GM10248 (cell line): ENCODE data around the gene DLG2.
"Not testable (repeated sequence)": the region's sequence is repeated elsewhere in the genome, so short reads cannot be mapped to it uniquely, and the experiment has no call there.

Source experiments
- CTCF ChIA-PET: fragments of 300-600 bp; sonication (Branson Sonifier 250); formaldehyde crosslinking; extraction: SDS; loops from one replicate; lab custom pipeline; 2021; ENCODE audit warnings: antibody characterized with exemption; lab: Yijun Ruan, JAX
- POLR2A ChIA-PET: fragments of 350-650 bp; sonication (Branson Sonifier 250); formaldehyde crosslinking; extraction: SDS; loops from one replicate; lab custom pipeline; 2020; ENCODE audit warnings: antibody characterized with exemption; lab: Yijun Ruan, JAX
- DNase-seq: peaks from one replicate; pipeline ENCODE4 v3.0.0; 2012; ENCODE audit errors: extremely low spot score
- CTCF ChIP-seq: IDR thresholded peaks from 2 replicates; pipeline ENCODE4 v1.5.1; 2012; ENCODE audit warnings: mild to moderate bottlenecking, low read depth; ENCODE audit errors: extremely low read depth, missing control alignments, control extremely low read depth

The DLG2 gene

DNA sequence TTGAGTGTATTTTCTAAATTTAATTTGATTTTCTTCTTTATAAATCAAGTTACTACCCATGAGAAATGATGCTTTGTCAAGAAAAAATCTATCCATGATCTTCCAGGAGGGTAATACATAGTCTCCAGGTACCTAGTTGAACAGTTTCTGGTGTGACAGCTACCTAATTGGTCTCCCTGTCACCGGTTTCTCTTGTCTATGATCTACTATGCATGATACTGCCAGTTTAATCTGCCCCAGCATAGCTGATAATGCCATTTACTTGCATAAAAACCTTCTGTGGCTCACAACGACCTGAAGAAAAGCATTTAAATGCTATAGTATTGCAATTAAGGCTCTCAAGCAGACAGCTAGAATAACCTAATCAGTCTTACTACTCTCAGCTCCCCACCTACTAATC, 349.5 kb downstream of the DLG2 start:
- ChIA-PET POLR2A (no interaction called here), CTCF (interaction anchor here (1.0 to 1.6 kb wide), 3 partner anchors 12 to 37 kb away, joined by 3 to 4 read pairs (median 3); no protein-coding TSS in a partner anchor)
- no peak for DNase-seq
- TF ChIP-seq CTCF: no peak

- POLR2A ChIA-PET: no interaction called here
- DNase-seq: no peak
- CTCF ChIA-PET: interaction anchor here (1.0 to 1.1 kb wide), 2 partner anchors 18 to 19 kb away, joined by 3 read pairs; no protein-coding TSS in a partner anchor
- TF ChIP-seq CTCF: no peak
Measured at GRCh38 chr11:85276332-85276731, 350.8 kb downstream of the DLG2 start.

GRCh38 chr11:85270315-85270714, 356.8 kb downstream of the DLG2 start:
- CTCF ChIA-PET: not testable (repeated sequence)

DNA sequence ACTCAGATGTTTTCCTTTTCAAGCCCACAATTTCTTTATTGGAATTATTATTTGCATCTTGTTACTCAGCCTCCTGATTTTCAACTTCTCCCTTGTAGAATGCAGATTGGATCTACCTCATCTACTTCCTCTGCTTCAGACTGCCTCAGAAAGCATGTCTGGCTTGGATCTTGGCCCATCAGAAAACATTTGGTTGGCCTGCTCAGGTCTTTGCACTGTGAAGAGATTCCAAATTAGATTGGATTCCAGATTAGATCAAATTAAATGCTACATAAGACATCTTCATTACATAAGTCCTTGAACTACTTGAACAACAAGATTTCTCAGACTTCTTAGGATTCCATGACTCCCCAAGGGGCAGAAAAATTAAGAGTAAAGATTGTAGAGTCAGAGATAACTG, 358.0 kb downstream of the DLG2 start:
- DNase-seq: no peak
- CTCF ChIA-PET: interaction anchor here (1.2 kb wide), 2 partner anchors 10 to 11 kb away, joined by 3 to 5 read pairs; no protein-coding TSS in a partner anchor
- TF ChIP-seq CTCF: no peak
- POLR2A ChIA-PET: no interaction called here

More at GRCh38 chr11:85270315-85270714, 356.8 kb downstream of the DLG2 start:
- DNase-seq, POLR2A ChIA-PET: not testable (repeated sequence)

DNA sequence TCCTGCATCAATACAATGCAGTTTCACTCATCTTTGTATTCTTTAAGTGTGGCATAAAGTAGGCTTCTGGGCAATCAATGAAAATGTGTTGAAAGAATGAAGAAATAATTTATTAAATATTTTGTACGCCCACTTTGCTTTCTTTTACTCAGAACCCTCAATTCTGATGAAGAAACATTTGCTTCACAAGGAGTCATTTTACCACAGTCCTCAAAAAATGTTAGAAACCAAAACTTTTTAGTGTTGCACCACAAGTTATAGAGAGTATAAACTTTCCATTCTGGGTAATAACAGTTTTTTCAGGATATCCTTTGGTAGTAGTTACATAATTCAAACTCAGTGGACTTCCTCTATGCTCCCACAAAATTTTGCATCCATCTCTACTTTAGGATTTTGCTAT, 360.5 kb downstream of the DLG2 start:
- DNase-seq: no peak
- CTCF ChIA-PET: no interaction called here
- no peak for TF ChIP-seq CTCF
- POLR2A ChIA-PET: no interaction called here

DNA sequence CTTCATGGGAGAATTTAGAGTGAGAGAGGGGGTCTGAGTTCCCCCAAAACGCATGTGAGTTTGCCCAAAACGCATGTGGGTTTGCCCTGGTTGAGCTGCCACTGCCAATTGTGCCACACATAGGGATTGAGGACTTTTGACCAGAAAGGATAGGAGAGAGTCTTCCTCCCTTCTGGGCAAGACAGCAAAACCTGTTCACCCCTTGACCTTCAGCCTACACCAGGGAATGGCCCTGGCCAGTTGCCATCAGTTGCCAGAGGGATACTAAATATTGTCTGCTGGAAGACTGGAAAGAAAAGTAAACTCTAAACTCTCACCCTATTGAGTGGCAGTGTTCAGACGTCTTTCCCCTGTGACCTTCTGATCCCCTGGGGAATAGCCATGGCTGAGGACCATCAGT, 363.8 kb downstream of the DLG2 start:
- CTCF ChIA-PET: no interaction called here
- POLR2A ChIA-PET: no interaction called here

More for the DNA sequence above, 363.8 kb downstream of the DLG2 start:
- no peak for TF ChIP-seq CTCF
- no peak for DNase-seq
